HG03520 (cell line): ENCODE measurements around the gene ACAP3.
A peak's percentile ranks its signal among the peaks of the same experiment; 100 is the strongest.

Source experiments
- ATAC-seq: cut with Tn5 transposase; IDR thresholded peaks from one replicate; pipeline ENCODE4 v1.9.1; 2021; ENCODE audit warnings: mild to moderate bottlenecking, moderate library complexity; ENCODE audit not compliant: unreplicated experiment

Gene ACAP3

GRCh38 chr1:1314678-1315335 lies 7.1 kb upstream of the ACAP3 start:
- ATAC-seq = no peak

- no peak for ATAC-seq
Measured at GRCh38 chr1:1314237-1314586, 6.5 kb upstream of the ACAP3 start.

- ATAC-seq = no peak
Measured at GRCh38 chr1:1313500-1314236, 5.9 kb upstream of the ACAP3 start.

- ATAC-seq = no peak
Measured at GRCh38 chr1:1312450-1313314, 5.0 kb upstream of the ACAP3 start.

GRCh38 chr1:1311107-1312104 lies 3.7 kb upstream of the ACAP3 start:
- no peak for ATAC-seq

GRCh38 chr1:1310476-1311053 lies 2.8 kb upstream of the ACAP3 start:
- ATAC-seq = no peak

GRCh38 chr1:1310109-1310385 lies 2.3 kb upstream of the ACAP3 start:
- no peak for ATAC-seq

- no peak for ATAC-seq
Measured at GRCh38 chr1:1309251-1310108, 1.8 kb upstream of the ACAP3 start.

- ATAC-seq = no peak
Measured at GRCh38 chr1:1308756-1309250, 1.1 kb upstream of the ACAP3 start.

- ATAC-seq = peak; percentile 3
Measured at GRCh38 chr1:1307261-1307922, 338 bp downstream of the ACAP3 start.

- ATAC-seq = no peak
Measured at GRCh38 chr1:1306661-1307260, 969 bp downstream of the ACAP3 start.

GRCh38 chr1:1306070-1306660 lies 1.6 kb downstream of the ACAP3 start:
- ATAC-seq = no peak

GRCh38 chr1:1305300-1306069 lies 2.2 kb downstream of the ACAP3 start:
- no peak for ATAC-seq

GRCh38 chr1:1304331-1305299 lies 3.1 kb downstream of the ACAP3 start:
- no peak for ATAC-seq

GRCh38 chr1:1303736-1304135 lies 4.0 kb downstream of the ACAP3 start:
- ATAC-seq = no peak

- no peak for ATAC-seq
Measured at GRCh38 chr1:1302951-1303509, 4.7 kb downstream of the ACAP3 start.
